ENCODE measurements around the gene HTR1D. TPM values are rescaled to one million over a fixed set of nuclear protein-coding genes. Genes with fewer than 3 reads are reported as not detected.

The HTR1D gene
- total and polyA plus RNA-seq, 2 donors (not counting 3 experiments of a cell fraction or from before 2014, with no cell fraction given): 1.5 to 1.9 TPM

GRCh38 chr1:23152966-23153684 lies 64.2 kb downstream of the HTR1D start:
- H3K9me3 ChIP-seq (replicated peaks; ENCODE audit: control insufficient read depth, insufficient read depth, low read length): no peaks in the 10 kb centered on the region
- peaks cover 98% of the 10 kb centered on the region for H3K79me2 ChIP-seq (ENCODE audit: control insufficient read depth, insufficient read depth, low read length)
- no peaks in the 10 kb centered on the region for H3K9me1 ChIP-seq (replicated peaks; ENCODE audit: control insufficient read depth, extremely low read depth, insufficient read depth, low read length)
- H3K4me2 ChIP-seq (ENCODE audit: insufficient read depth, low read length): no peak overlapping the region
- intact Hi-C loops (cut with micrococcal nuclease) (no loop called here), dilution Hi-C loops (cut with MboI; ENCODE audit: extremely low pct_ligation_motif_present, low sequenced_read_pairs) (no loop called here)
- DNase-seq (ENCODE audit: low read depth, low spot score) (no peak), FAIRE-seq (no peak)
- H3K36me3 ChIP-seq (ENCODE audit: control insufficient read depth in 2 of 2, extremely low read depth in 1 of 2, insufficient read depth in 2 of 2, low read length in 2 of 2): no peaks in the 10 kb centered on the region
- no peak overlapping the region for H3K4me3 ChIP-seq (replicated peaks in 1 of 3; ENCODE audit: insufficient read depth in 1 of 3, low read depth in 1 of 3, low read length in 3 of 3)
- ChIA-PET CTCF (no interaction called here), POLR2A (no interaction called here)
- H2AFZ ChIP-seq (ENCODE audit: low read depth, low read length): no peak overlapping the region
- peaks cover 14% of the 10 kb centered on the region for H3K4me1 ChIP-seq (ENCODE audit: control insufficient read depth, extremely low read depth, insufficient read depth, low read length)
- no TSS peak for BruUV-seq (replicated peaks)
- H3K27me3 ChIP-seq (ENCODE audit: control insufficient read depth in 2 of 2, insufficient read depth in 2 of 2, low read length in 2 of 2): no peaks in the 10 kb centered on the region
- TF ChIP-seq MAX (IDR thresholded peaks at IDR 0.05; ENCODE audit: insufficient read depth, insufficient read length) (no peak), GATA2 (IDR thresholded peaks at IDR 0.05; ENCODE audit: insufficient read depth, insufficient read length, low read depth, low read length) (no peak), JUN (IDR thresholded peaks at IDR 0.05; ENCODE audit: borderline replicate concordance, insufficient read depth, insufficient read length, low read depth) (no peak), POLR2A (IDR thresholded peaks at IDR 0.05; ENCODE audit: low read depth, low read length) (no peak), EZH2 (IDR thresholded peaks at IDR 0.05; ENCODE audit: borderline replicate concordance, low read depth, low read length, severe bottlenecking) (no peak), FOS (IDR thresholded peaks at IDR 0.05; ENCODE audit: borderline replicate concordance, insufficient read depth, low read length) (no peak), MYC (IDR thresholded peaks at IDR 0.05; ENCODE audit: low read depth, low read length) (no peak), POLR2AphosphoS5 (IDR thresholded peaks at IDR 0.05; ENCODE audit: insufficient read depth, low read depth, low read length) (no peak)
- TF ChIP-seq, protein P1, sequence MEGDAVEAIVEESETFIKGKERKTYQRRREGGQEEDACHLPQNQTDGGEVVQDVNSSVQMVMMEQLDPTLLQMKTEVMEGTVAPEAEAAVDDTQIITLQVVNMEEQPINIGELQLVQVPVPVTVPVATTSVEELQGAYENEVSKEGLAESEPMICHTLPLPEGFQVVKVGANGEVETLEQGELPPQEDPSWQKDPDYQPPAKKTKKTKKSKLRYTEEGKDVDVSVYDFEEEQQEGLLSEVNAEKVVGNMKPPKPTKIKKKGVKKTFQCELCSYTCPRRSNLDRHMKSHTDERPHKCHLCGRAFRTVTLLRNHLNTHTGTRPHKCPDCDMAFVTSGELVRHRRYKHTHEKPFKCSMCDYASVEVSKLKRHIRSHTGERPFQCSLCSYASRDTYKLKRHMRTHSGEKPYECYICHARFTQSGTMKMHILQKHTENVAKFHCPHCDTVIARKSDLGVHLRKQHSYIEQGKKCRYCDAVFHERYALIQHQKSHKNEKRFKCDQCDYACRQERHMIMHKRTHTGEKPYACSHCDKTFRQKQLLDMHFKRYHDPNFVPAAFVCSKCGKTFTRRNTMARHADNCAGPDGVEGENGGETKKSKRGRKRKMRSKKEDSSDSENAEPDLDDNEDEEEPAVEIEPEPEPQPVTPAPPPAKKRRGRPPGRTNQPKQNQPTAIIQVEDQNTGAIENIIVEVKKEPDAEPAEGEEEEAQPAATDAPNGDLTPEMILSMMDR (IDR thresholded peaks at IDR 0.05; ENCODE audit: extremely low read depth in 1 of 2, insufficient read depth in 1 of 2, low read depth in 1 of 2, low read length in 2 of 2): no peak
- H4K20me1 ChIP-seq (replicated peaks; ENCODE audit: control insufficient read depth, extremely low read depth, insufficient read depth, low read length): peaks cover 30% of the 10 kb centered on the region
- H3K9ac ChIP-seq (replicated peaks; ENCODE audit: extremely low read depth, insufficient read depth, low read length): no peak overlapping the region
- H3K27ac ChIP-seq (ENCODE audit: insufficient read depth, low read depth, low read length): no peak overlapping the region

Data from endothelial cell of umbilical vein (primary cell).